GM12873 (cell line): ENCODE results near the gene STPG3.

ENCODE experiments used
- CTCF ChIP-seq: IDR thresholded peaks from 2 replicates; pipeline ENCODE4 v1.5.1; 2012; ENCODE audit warnings: low read depth, mild to moderate bottlenecking, moderate library complexity, low read length, control low read depth; ENCODE audit not compliant: insufficient read depth; ENCODE audit errors: missing control alignments

Gene STPG3

GRCh38 chr9:137272241-137273094 is 21.4 kb downstream of the STPG3 start:
- TF ChIP-seq CTCF, result no peak

DNA sequence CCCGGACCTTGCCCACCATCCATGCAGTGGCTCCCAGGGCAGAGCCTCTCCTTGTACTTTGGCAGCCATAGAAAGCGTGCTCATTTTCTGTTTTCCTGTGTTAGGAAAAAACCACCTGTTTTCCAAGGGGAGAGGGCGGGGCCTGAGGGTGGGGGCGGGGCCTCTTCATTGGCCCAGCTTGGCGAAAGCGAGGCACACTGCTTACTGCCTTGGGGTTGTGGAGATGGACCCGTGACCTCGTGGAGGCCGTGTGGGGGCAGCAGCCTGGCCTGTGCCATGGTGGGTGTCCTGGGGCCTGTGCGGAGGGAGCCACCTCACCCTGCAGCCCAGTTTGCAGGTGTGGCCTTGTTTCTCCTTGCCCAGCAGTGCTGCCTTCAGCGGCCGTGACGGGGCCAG is 22.0 kb downstream of the STPG3 start:
- TF ChIP-seq CTCF, result no peak

- no peak for TF ChIP-seq CTCF
Observed at GRCh38 chr9:137273611-137274320, 22.7 kb downstream of the STPG3 start.

DNA sequence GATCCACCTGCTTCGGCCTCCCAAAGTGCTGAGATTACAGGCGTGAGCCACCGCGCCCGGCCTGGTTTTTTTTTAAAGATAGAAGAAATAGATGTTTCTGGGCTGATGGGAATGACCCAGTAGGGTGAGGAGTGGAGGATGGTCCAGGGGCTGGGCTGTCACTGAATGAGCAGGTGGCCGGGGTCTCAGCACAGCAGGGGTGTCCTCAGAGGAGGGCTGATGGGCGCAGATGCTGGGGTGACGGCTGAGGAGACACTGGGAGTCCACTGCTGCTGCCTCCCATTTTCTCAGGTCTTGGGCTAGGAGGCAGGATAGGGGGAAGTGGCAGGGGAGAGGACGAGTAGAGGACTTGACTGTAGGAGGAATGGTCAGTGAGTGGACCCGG is 24.1 kb downstream of the STPG3 start:
- no peak for TF ChIP-seq CTCF

DNA sequence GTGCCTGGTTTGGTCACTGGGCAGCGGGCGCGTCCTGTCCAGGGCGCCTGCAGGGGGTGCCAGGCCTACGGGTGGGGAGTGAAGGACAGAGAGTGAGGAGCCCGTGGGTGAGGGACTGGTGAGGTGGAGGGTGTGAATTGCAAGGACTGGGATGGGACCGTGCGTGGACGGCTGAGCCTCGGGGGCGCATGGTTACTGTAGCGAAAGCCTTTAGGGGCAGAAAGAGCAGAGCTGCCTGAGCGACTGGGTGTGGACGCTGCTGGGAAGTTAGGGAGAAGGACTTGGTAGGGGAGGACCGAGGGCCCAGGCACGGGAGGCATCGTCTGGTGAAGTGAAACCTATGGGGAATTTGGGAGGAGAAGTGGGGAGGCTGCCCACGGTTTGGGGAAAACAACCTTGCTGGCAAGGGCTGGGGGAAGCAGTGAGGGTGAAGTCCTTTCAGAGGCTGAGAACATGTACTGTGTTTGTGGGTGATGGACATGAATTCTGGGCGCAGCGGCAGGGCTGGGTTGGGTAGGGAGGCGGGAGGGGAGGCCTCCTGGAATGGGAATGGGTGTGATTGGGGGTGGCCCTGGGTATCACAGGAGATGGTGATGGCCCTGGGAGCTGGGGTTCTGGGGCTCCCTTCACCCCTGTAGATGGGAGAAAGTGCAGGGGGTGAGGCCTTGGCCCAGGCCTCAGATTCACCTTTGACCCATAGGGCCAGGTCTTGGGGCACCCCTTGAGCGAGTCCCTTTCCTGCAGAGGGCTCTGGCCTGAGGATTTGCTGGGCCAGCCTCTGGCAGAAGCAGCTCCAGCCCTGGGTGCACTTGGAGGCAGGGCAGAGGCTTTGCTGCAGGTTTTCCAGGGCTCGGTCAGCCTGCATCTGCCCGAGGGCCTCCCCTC is 24.7 kb downstream of the STPG3 start:
- no peak for TF ChIP-seq CTCF

DNA sequence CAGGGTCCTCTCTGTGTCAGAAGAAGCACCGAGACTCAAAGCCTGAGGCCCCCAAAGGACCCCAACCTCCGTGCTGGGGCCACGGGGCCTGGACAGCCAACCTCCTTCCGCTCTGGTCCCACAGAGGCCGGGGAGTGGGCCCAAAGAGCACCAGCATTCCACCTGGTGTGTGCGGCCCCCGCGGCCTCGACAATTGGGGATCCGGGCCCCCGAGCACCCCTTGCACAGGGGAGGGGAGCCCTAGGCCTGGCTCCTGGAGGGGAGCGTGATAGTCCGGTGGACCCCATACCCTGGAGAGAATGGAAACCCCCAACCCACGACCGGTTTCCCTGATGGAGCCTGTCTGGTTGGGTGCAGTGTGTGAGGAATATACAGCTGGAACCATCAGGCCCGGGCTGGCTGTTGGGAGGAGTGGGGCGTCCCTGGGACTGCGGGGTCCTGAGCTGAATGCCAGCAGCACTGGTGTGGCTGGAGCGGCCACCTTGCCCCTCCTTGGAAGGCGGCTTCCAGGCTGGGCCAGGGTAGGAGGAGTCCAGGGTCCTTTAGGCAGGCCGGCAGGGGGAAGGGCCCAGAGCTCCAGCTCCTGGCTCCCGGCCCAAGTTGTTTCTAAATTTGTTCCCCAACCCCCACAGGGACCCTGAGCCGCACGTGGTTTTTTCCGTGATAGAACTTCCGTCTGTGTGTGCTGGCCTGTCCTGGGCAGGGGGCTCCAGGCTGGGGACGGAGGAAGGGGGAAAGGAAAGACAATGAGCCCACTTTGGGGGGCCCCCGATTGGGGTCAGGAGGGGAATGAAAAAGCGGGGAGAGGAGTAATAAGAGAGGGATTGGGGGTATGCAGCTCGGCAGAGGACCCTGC is 25.6 kb downstream of the STPG3 start:
- TF ChIP-seq CTCF, result no peak
